Stomach (tissue), 9 donors: Measurements from ENCODE around the gene ZNF638. TPM values are rescaled to one million over a fixed set of nuclear protein-coding genes. Genes with fewer than 3 reads are reported as not detected.
A peak's percentile ranks its signal among the peaks of the same experiment; 100 is the strongest.

Source experiments
- DNase-seq, 2 donors: peaks; one replicate each; pipeline versions ENCODE4 v3.0.0 to v3.0.0-alpha.2; 2013 to 2019
- H3K27ac ChIP-seq, 5 donors: fragments of 200-600 bp in 4 of 5; sonication (generic) in 4 of 5; one replicate each; pipeline ENCODE4 v1.5.1; 2013 to 2019; ENCODE audit warnings: mild to moderate bottlenecking in 1 of 5, moderate library complexity in 1 of 5
- H3K27me3 ChIP-seq, 3 donors: fragments of 200-600 bp; sonication (generic); one replicate each; pipeline ENCODE4 v1.5.1; 2017 to 2019; ENCODE audit warnings: mixed run types in 1 of 3
- H3K36me3 ChIP-seq, 4 donors: fragments of 200-600 bp; sonication (generic); 1 replicate in 3 of 4; 2 replicates in 1 of 4; pipeline ENCODE4 v1.5.1; 2016 to 2019
- H3K4me1 ChIP-seq, 4 donors: fragments of 200-600 bp; sonication (generic); one replicate each; pipeline ENCODE4 v1.5.1; 2016 to 2019
- H3K4me3 ChIP-seq, 4 donors: fragments of 200-600 bp; sonication (generic) in 3 of 4; one replicate each; pipeline ENCODE4 v1.5.1; 2016 to 2019; ENCODE audit warnings: mild to moderate bottlenecking in 1 of 4
- H3K9me3 ChIP-seq, 4 donors: fragments of 200-600 bp; sonication (generic); one replicate each; pipeline ENCODE4 v1.5.1; 2016 to 2019
- EP300 ChIP-seq: sonication (generic); formaldehyde crosslinking; IDR thresholded peaks from one replicate; pipeline ENCODE4 v1.6.1; 2017; ENCODE audit warnings: antibody characterized with exemption
- POLR2A ChIP-seq, 4 donors: fragments of 450-650 bp; IDR thresholded peaks; one replicate each; pipeline ENCODE4 v1.6.1; 2016; ENCODE audit warnings: antibody characterized with exemption in 4 of 4, control low read depth in 2 of 4, mild to moderate bottlenecking in 1 of 4, moderate library complexity in 1 of 4
- POLR2AphosphoS5 ChIP-seq, 3 donors: sonication (generic); formaldehyde crosslinking; IDR thresholded peaks; one replicate each; pipeline ENCODE4 v1.6.1; 2016; ENCODE audit warnings: antibody characterized with exemption in 3 of 3
- WGBS, 5 donors: extraction: QIAGEN DNeasy Blood & Tissue Kit in 3 of 5; methylation state at CpG; one replicate each; pipeline versions ENCODE4 v1.1.5 to v1.1.7; 2013 to 2018; 5-methylcytosine and 5-hydroxymethylcytosine counted together
- intact Hi-C: fragments of 100-400 bp; cut with DNase I; formaldehyde crosslinking; loops from one replicate; pipeline ENCODE4 v1.15.1; 2023; ENCODE audit warnings: low total_unique reads
- polyA plus RNA-seq, 3 donors: library from polyadenylated mRNA; stranded (reverse); fragments of 200-250 nt; gene quantifications; one replicate each; pipeline ENCODE4 v1.2.3, GENCODE V29; 2013
- total RNA-seq, 5 donors: library from RNA; depleted of rRNA; stranded (reverse); fragments of >200 nt; gene quantifications; one replicate each; pipeline versions ENCODE4 v1.1.0 to v1.2.3, GENCODE V29; 2014 to 2016
- TF ChIP-seq, protein P1 (sequence below), 7 experiments: fragments of 450-650 bp in 4 of 7; fragments of 200-600 bp in 3 of 7; sonication (generic) in 3 of 7; IDR thresholded peaks; one replicate each; pipeline ENCODE4 v1.5.1; 2016 to 2019; ENCODE audit warnings: antibody characterized with exemption in 7 of 7, control low read depth in 2 of 7, mild to moderate bottlenecking in 1 of 7
- donor health status: healthy with polysubstance abuse.
- donor health status: Bipolar disorder and iron deficiency.
- donor health status: healthy.

Gene ZNF638
- total and polyA plus RNA-seq, 8 donors = 55.2 to 411 (median 127) TPM

DNA sequence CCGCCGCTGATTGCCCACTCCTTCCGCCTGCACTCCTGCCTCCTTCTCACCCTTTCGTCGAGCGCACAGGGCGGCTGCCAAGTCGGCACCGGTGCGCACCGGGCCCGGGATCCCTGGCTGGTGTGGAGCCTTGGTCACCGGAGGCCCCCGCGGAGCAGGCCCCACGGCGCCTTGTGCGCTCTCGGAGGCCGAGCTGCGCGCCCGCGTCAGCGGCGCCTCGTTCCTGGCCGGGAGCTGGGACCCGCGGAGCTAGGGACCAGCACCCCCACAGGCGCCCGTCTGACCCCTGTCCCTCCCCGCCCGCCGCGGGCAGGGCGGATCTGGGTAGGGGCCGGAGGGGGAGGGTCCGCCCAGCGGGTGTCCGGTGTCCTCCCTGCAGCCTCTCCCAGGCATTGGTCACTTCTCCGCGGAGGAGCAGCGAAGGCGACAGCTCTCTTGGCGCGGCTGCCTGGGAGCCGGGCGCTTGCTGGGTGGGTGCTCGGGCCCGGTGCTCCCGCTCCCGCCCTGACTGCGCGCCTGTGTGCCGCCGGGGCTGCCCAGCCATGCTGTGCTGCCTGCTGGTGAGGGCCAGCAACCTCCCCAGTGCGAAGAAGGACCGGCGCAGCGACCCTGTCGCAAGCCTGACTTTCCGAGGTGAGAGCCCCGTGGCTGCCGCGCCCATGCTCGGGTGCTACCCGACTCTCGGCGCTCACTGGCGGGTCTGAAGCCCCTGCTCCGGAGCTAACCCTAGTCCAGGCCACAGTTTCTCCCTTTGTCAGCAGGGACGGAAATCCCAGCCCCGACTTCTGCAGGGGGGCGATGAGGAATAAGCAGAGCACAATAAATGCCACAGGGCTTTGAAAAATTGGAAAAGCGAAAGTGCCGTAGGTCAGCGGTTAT, 135.0 kb downstream of the ZNF638 start:
- Histone ChIP-seq H3K4me3 (peak overlapping the region; percentile 60 to 85 (median 74)), H3K9me3 (no peaks in the 10 kb centered on the region), H3K4me1 (peaks cover 0 to 30% (median 18%) of the 10 kb centered on the region in 4 donors), H3K27me3 (peaks cover 0 to 63% (median 56%) of the 10 kb centered on the region in 3 donors), H3K36me3 (no peaks in the 10 kb centered on the region), H3K27ac (peak overlapping the region; percentile 44 to 62 (median 51))
- TF ChIP-seq EP300 = no peak
- TF ChIP-seq, protein P1, sequence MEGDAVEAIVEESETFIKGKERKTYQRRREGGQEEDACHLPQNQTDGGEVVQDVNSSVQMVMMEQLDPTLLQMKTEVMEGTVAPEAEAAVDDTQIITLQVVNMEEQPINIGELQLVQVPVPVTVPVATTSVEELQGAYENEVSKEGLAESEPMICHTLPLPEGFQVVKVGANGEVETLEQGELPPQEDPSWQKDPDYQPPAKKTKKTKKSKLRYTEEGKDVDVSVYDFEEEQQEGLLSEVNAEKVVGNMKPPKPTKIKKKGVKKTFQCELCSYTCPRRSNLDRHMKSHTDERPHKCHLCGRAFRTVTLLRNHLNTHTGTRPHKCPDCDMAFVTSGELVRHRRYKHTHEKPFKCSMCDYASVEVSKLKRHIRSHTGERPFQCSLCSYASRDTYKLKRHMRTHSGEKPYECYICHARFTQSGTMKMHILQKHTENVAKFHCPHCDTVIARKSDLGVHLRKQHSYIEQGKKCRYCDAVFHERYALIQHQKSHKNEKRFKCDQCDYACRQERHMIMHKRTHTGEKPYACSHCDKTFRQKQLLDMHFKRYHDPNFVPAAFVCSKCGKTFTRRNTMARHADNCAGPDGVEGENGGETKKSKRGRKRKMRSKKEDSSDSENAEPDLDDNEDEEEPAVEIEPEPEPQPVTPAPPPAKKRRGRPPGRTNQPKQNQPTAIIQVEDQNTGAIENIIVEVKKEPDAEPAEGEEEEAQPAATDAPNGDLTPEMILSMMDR (IDR thresholded peaks at IDR 0.05) = no peak
- no peak for TF ChIP-seq POLR2A (IDR thresholded peaks at IDR 0.05)
- no peak for TF ChIP-seq POLR2AphosphoS5 (IDR thresholded peaks at IDR 0.05)
- intact Hi-C loops = no loop called here
- peak in 1 of 2 donors; percentile 59 for DNase-seq
- WGBS, 5 donors = 0 to 2% (median 1%) methylated on average over 35 to 78 of the region's 78 CpGs

DNA sequence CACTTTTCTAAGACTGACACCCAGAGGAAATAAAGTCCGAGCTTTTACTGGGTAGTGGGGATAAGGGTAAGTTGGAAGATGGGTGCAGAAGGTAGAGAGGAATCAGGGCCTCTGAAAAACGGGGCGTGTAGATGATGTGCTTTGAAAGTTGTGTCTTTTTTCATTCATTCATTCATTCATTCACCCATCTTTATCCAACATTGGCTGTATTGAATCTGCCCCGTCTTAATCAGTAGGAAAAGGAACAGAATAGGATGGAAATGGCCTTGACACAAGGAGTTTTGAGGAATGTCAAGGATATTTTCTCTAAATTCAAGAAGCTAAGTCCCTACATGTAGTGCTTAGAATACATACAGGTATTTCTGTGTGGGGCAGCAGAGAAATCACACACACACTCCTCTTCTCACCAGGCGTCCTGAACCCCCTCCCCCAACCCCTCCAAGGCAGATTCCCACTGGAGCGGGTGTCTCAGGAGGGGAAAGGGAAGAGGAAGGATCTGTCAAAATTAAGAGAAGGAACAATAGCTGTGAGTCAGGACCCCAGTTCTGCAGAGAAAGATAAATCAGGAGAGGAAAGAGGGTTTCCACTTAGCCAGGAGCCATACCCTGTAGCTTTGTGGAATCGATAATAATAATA, 135.7 kb downstream of the ZNF638 start:
- peaks cover 0 to 63% (median 56%) of the 10 kb centered on the region in 3 donors for H3K27me3 ChIP-seq
- peak overlapping the region; percentile 60 to 85 (median 74) for H3K4me3 ChIP-seq
- intact Hi-C loops = no loop called here
- H3K9me3 ChIP-seq = no peaks in the 10 kb centered on the region
- H3K27ac ChIP-seq = peak overlapping the region in 3 of 5 donors; percentile 49 to 62 (median 51)
- H3K36me3 ChIP-seq = no peaks in the 10 kb centered on the region
- H3K4me1 ChIP-seq = peaks cover 0 to 30% (median 18%) of the 10 kb centered on the region in 4 donors
- TF ChIP-seq POLR2A (IDR thresholded peaks at IDR 0.05) = no peak
- TF ChIP-seq, protein P1 (IDR thresholded peaks at IDR 0.05) = no peak
- TF ChIP-seq EP300 = no peak
- no peak for TF ChIP-seq POLR2AphosphoS5 (IDR thresholded peaks at IDR 0.05)
- DNase-seq = no peak
- WGBS, 5 donors = 18 to 24% (median 20%) methylated on average over 7 of the region's 7 CpGs

DNA sequence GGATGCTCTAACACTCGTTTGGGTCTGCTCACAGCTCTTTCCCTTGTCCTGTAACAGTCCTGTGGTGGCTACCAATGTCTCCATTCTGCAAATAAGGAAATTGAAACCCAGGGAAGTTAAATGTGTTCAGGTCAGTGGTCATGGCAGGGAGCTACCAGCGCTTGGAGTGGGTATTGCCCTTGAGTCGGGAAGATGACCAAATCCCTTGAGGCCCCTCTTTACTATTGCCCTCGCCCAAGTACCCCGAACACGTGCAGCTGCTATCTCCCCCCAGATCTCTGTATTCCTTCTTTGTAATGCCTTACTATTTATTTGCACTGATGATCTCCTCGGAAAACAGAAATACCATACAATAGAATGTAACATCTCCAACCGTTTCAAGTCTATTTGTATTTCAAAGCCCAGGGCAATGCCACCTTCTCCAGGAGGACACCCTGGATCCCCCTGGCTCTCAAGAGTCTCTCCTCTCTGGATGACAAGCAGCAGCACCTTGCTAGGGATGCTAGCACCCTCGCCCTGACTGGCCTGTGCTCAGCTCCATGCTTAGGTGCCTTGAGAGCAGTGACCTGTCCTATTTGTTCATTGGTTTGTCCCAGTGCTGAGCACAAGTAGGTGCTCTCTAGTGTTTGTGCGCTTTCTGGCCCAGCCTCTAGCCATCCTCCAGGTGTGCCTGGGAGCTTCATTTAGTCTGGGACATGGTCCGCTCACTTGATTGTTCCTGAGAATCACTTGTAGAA, 136.9 kb downstream of the ZNF638 start:
- intact Hi-C loops = no loop called here
- peaks cover 0 to 57% (median 51%) of the 10 kb centered on the region in 3 donors for H3K27me3 ChIP-seq
- H3K4me1 ChIP-seq = peaks cover 0 to 30% (median 18%) of the 10 kb centered on the region in 4 donors
- 61 to 68% (median 66%) methylated on average over 11 of the region's 11 CpGs for WGBS, 5 donors
- H3K4me3 ChIP-seq = no peak overlapping the region
- no peak overlapping the region for H3K27ac ChIP-seq
- no peak for DNase-seq
- H3K36me3 ChIP-seq = no peaks in the 10 kb centered on the region
- no peaks in the 10 kb centered on the region for H3K9me3 ChIP-seq
- TF ChIP-seq, protein P1 (IDR thresholded peaks at IDR 0.05) = no peak
- no peak for TF ChIP-seq POLR2A (IDR thresholded peaks at IDR 0.05)
- no peak for TF ChIP-seq POLR2AphosphoS5 (IDR thresholded peaks at IDR 0.05)
- TF ChIP-seq EP300 = no peak
